SK-N-DZ (cell line): ENCODE results near the gene ESD.
"Not testable (repeated sequence)": the region's sequence is repeated elsewhere in the genome, so short reads cannot be mapped to it uniquely, and the experiment has no call there.

Experiments
- DNase-seq: peaks from one replicate; pipeline ENCODE4 v3.0.0-alpha.2; 2015; ENCODE audit warnings: low spot score

Gene ESD

DNA sequence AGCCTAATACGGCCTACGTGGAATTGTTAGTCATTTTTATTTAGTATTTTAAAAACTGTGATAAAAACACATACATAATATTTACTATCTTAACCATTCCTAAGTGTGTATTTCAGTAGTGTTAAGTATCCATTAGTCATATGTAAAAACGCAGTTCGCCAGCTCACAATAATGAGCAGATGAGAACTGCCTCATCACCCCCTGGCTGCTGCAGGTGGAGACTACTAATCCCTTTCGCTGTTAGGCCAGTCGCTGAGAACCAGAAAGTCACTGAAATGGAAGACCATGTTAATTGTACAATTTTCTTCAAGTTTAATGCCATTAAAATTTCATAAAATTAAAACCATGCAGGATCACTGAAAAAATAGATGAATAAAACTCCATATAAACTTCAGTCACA is 1.6 kb downstream of the ESD start:
- no peak for DNase-seq

DNA sequence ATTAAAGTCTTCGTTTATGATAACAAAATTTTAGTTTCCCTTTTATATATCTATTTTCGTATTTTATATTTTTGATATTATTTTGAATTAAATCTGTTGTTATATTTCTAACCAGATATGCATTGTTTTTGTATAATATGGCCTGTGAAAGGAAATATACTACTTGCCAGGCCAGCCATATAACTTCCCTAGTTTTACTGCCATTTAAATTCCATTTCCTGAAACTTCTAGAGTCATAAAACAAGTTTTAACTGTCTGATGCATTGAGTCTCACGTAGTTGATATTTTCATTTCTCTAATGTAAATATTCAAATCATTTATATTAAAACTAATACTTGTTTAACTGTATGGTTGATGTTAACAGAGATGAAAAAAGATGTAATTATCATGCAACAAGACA is 13.5 kb downstream of the ESD start:
- no peak for DNase-seq

DNA sequence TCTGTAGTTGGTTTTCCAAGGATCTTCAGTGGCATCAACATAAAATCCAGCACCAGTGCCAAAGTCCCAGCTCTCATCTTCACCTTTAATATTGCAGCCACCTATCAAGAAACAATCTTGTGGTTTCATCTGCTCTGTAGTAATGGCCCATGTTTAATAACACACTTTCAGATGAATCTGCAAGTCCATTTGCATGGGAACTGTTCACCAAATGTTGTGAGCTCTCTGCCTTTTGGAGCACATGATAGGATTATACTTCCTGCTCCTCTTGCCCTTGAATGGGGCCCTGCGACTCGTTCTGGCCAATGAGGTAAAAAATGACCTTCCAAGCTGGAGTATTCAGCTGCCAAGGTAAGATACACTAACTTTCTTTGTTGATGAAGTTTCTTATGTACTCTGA is 14.3 kb downstream of the ESD start:
- no peak for DNase-seq

- no peak for DNase-seq
These were observed 14.9 kb downstream of the ESD start for GRCh38 chr13:46782066-46782465.

DNA sequence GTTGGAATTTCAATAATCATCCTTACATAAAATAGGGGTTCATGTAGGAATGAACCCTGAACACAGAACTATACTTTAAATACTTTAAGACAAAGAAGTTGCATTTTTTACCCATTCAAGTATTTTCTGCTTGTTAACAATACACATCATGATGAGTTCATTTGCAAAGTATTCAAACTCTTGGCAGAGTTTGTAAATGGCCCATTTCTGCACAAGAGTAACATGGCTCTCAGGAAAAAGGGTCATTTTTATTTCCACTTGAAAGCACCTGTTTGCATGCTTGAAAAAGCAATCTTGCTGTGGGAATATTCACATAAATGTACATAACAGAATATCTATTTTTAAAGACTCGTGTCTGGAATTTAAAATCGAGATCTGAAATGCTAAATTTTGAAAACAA is 18.1 kb downstream of the ESD start:
- DNase-seq = no peak

DNA sequence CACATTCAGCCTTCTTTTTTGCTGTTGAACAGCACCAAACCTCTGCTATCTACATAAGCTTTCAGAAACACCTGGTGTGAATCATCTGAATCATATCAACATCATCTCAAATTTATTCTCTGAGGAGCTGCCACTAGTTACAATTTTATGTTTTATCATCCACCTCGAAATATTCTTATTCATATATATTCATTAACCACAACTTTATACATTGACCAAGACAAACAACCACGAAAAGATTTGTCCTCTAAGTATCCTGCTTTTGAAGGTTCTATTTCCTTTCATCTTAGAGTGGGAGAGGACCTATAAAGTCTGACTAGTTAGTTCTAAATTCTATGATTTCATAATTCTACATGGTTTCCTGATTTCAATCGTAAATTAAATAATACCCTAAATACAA is 18.9 kb downstream of the ESD start:
- DNase-seq = no peak

- peak; percentile 69 for DNase-seq
These were observed 21.4 kb downstream of the ESD start for GRCh38 chr13:46775385-46776107.

- no peak for DNase-seq
These were observed 23.4 kb downstream of the ESD start for GRCh38 chr13:46773541-46773940.

- DNase-seq = no peak
These were observed 25.3 kb downstream of the ESD start for GRCh38 chr13:46771693-46772092.

GRCh38 chr13:46769925-46770324 is 27.0 kb downstream of the ESD start:
- not testable (repeated sequence) for DNase-seq

GRCh38 chr13:46761866-46762265 is 35.1 kb downstream of the ESD start:
- no peak for DNase-seq

DNA sequence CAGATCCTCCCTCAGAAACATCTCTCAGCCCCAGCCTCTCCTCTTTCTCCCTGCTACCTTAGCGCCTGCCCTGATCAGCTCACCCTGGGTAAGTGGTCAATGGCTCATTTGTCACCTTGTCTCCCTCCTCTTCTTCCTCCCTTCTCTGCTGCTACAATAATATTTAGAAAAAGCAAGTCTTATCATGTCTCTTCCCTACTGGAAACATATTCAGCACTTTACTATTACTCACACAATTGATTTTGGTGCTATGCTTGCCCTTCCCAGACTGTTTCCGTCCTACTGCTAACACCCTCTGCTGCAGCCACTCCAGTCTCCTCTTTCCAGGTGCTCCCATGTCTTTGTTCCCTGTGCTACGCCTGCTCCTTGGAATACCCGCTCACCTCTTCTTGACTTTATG is 35.8 kb downstream of the ESD start:
- no peak for DNase-seq

DNA sequence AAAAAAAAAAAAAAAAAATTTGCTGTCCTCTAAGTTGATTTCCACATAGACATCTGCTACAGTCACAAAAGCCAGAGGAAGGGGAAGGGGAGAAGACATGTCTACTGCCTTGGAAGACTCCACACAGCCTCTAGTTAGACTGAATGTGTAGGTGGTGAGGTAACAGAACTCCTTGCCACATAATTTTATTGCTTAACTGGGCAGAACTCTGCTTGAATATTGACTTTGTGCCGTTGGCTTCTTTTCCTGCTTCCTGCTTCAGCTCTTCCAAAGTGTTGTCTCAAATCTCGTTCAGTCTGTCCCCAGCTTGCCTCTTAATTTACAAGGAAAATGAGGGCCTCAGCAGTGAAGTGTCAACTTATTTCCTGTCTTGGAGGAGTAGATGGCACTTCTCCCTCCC is 37.1 kb downstream of the ESD start:
- DNase-seq = no peak

DNA sequence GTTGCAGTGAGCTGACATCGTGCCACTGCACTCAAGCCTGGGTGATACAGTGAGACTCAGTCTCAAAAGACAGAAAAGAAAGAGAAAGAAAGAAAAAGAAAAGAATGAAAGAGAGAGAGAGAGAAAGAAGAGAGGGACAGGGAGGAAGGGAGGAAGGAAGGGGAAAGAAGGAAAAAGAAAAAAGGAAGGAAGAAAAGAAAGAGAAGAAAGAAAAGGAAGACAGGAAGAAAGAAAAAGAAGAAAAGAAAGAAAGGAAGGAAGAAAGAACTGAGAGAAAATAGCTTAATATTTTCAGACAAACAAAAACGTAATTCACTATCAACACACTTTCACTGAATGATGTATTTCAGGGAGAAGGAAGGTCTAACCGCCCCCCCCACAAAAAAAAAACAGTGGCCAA is 39.3 kb downstream of the ESD start:
- DNase-seq = no peak

- DNase-seq = no peak
These were observed 40.0 kb downstream of the ESD start for GRCh38 chr13:46756977-46757376.

DNA sequence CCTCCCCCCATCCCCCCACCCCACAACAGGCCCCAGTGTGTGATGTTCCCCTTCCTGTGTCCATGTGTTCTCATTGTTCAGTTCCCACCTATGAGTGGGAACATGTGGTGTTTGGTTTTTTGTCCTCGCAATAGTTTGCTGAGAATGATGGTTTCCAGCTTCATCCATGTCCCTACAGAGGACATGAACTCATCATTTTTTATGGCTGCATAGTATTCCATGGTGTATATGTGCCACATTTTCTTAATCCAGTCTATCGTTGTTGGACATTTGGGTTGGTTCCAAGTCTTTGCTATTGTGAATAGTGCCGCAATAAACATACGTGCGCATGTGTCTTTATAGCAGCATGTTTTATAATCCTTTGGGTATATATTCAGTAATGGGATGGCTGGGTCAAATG is 41.5 kb downstream of the ESD start:
- not testable (repeated sequence) for DNase-seq

GRCh38 chr13:46754812-46755211 is 42.1 kb downstream of the ESD start:
- DNase-seq = no peak

DNA sequence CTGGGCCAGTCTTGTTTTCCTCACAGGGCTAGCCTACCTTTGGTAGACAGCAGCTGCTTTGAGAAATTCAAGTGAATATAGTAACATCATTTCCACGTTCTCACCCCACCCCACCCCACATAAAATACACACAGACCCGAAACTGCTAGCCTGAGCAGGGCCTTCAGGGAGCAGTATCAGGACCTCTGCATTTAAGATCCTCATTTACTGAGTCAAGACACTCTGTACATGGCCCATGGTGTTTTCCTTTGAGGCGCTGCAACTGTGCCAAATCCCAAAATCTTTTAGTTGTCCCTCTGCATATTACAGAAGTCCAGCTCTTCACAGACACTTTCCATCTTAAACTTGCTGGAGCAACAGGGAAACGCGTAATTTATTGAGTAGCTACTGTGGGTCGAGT is 43.0 kb downstream of the ESD start:
- no peak for DNase-seq

DNA sequence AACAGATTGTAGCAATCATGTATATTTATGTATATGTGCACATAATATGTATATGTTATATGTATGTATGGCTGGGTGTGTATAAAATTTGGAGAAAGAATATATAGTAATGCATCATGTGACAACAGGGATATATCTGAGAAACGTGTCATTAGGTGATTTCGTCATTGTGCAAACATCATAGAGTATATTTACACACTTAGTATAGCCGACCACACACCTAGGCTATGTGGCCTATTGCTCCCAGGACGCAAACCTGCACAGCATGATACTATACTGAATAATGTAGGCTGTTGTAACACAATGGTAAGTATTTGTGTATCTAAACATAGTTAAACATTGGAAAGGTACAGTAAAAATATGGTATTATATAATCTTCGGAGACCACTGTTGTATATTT is 43.8 kb downstream of the ESD start:
- DNase-seq = no peak

DNA sequence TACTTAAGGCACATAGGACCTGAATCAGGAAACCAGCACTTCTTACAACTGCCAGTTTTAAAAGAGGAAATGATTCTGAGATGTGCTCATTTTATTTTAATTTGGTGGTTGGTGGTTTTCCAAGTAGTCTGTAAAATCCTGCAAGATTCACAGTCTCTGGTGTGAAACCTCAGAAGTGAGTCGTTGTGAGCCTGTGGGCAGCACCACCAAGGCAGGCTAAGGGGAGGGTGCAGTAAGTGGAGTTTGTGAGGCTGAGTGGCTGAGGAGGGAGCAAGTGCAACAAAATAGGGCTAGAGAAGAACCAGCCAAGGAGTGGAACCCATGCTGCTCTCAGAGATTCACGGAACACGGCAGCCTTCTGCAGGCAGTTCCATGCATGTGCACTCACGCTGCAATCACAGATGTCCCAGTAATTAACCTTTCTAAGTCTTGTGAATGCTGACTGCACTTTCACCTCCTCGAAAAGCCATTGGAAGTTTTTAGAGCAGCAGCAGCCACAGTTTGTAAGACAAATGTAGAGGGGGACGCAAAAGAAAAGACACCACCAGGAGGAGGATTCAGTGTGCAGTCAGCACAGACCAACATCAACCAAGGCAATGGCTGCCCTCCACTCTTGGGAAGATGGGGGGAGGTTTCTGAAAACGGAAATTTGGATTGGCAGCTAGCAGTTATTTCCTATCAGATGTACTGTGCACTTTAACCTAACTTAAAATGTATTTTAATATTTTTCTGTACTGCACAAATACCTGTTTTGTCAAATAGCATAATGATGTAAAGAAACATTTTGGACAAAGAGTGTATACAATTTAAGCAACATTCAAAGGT is 44.9 kb downstream of the ESD start:
- no peak for DNase-seq

DNA sequence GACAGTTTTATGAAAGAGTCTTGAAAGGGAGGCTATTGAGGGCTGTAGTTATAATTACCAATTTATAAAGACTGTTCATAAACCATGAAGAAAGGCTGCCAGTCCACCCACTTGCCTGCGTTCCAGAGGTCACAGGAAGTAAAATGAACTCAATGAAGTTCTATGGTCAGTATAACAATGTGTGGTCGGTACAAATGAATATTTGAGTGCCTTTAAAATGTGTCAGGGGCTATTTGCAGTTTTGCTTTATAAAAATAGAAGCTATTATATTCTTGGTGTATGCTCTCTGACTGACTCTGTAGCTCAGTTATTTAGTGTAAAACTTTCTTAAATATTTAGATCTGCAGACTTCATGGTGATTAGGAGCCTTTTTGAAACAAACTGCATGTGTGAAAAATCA is 47.0 kb downstream of the ESD start:
- no peak for DNase-seq

- DNase-seq = peak; percentile 88
These were observed 48.7 kb downstream of the ESD start for GRCh38 chr13:46748300-46748699.
